ENCODE results near the gene PNRC2.
"Not testable (repeated sequence)": the region's sequence is repeated elsewhere in the genome, so short reads cannot be mapped to it uniquely, and the experiment has no call there.

Gene PNRC2

GRCh38 chr1:23957096-23957495, 2.5 kb upstream of the PNRC2 start:
- DNase-seq = peak; percentile 53

- not testable (repeated sequence) for DNase-seq
These were observed 1.4 kb upstream of the PNRC2 start for GRCh38 chr1:23958040-23958809.

DNA sequence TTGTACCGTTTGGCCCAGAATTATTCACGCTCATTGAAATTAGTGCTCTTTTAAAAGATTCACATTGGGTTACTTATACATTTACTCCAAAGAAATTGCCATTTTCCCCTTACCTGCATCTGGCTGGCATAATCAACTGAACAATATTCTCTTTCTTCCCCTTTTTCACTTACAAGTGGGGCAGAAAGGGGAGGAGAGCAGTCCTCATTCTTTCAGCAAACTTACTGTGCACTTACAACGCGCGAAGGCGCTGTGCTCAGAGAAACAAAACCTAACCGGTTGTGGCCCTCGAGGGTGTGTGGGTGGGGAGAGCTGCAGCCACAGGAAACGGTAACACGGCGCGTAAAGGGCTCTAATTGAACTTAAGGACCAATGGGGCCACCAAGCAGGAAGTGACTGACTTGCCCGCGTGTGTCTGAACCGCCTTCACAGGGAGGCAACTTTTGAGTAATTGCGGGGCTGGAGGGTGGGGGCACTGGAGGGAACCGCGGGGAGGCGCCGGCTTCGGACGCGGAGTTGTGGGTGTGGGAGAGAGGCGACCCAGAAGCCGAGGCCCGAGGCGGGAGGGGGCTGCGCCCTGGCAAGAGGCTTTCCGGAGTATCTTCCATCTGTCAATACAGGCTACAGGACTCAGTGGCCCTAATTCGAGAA, 693 bp upstream of the PNRC2 start:
- DNase-seq = peak; percentile 93

- peak; percentile 76 for DNase-seq
These were observed 828 bp downstream of the PNRC2 start for GRCh38 chr1:23960291-23961020.

DNA sequence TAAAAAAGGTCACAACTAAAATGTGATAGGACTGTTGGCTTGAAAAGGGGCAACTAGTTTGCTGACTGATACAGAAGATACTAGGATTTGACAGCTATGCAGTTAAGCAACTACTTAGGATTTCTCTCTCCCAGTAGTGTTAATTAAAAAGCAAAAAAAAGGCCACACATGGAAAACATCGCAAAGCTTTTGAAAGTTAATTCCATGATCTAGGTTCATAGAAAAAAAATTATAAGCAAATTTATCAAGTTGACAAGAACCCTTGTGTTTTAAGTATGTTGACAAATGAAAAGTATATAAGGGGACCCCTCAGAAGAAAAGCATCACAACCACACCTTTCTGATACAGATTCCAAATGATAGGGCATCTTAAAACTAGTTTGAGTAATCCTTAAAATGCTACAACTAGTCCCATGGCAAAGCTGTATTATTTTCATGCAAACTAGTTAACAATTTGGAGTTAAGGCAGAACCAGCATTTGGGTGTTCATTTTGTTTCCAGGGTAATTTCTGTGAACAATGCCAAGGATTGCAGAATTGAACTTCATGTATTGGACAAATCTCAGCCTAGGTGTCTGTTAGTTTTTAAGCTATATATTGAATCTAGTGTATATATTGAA, 4.1 kb downstream of the PNRC2 start:
- DNase-seq = no peak

DNA sequence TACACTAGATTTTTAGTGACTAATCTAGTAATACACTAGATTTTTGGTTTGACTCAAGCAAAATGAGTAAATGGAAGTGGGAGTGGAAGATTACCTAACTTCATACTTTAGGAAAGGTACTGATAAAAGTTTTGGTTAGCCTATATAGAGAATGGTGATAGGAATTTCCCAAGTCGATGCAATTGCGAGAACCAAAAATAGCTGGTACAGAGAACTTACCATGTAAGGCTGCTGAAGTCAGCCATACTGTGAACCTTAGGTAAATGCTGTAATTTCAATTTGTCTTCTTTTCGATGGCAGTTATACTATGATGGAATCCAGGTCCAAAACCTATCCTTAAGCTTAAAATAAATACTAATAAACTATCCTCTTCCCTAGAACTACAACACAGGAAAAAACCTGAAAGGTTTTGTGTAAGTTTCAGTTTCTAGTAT, 4.6 kb downstream of the PNRC2 start:
- no peak for DNase-seq

DNA sequence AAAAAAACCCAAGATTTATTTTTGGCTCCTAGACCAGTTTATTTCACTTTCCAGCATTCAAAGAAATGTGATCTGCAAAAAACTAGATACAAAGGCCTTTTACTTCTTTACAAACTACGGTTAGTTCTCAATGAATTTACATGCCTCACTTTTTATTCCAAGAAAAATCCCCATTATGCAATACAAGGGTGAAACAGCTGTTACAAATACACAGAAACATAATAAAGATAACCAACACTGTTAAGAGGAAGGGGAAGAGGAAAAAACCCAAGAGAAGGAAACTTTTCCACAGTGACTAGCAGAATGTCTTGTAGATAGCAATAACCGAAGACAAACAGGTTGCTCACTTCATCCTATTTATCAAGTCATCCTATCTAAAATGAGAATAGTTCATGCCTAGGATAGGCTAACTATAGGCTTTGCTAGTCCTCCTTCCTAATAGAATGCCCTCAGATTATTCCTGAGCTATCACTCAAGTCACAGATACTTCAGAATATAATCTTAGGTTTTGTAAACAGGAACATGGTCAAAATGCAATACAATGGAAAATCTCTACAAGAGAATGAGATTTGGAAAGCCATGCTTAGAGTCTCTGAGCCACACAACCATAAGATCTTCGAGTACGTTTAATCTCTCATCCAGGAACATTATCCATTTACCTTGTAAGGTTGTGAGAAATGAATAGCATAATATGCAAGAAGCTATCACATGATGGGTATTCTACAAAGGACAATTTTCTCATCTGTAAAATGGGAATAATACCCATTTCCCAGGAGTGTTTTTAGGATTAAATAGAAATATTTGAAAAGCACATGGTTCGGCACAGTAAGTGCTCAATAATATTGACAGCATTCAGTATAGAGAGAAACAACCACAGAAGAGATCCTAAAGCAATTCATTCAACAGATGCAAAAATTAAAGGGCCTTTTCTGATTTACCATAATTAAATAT, 5.4 kb downstream of the PNRC2 start:
- DNase-seq = peak; percentile 16

GRCh38 chr1:23966973-23967493, 7.4 kb downstream of the PNRC2 start:
- DNase-seq = no peak

DNA sequence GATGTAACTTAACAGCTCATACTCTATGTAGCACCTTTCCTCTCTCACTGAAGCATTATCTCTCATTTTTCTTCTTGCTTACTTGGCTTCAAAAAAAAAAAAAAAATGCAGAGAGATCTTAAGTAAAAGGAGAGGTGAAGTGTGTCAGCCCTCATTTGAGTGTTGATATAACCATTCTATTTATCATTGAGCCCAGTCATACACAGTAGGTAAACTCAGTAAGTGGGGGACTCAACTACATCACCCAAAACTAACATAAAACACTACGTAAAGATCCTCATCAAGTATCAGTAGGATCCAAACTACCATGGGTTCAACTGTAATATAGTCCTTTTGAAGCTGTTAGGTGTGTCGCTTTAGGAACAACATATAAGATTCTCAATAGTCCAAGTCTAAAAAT, 8.2 kb downstream of the PNRC2 start:
- DNase-seq = no peak

DNA sequence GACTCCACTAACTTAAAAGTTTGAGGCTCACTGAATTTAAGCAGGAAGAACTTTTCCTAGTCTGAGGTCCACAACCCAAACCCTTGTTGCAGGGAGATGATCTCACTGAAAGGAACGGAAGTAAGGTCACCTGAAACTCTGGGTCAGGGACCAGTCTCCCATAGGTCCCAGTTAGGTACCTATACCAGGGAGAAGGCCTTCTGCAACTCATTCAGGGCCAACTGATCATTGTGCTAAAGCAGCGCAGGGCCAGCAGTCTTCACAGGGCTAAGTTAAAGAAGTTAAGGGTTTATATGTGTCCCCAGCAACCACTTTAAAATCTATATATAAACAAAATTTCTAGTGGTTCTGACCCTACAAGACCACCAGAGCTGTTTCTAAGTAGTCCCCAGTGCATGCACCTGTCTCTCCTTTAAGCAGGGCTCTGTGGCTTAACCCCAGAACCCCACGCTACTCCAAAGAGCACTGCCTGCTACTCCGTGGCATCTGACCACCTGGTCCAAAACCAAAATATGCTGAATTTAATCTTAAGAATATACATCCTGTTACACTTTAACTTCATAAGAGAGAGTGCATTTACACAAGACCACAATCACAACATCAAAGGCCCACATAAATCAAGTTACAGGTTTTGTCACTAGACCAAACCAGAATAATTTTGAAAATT, 17.7 kb downstream of the PNRC2 start:
- DNase-seq = no peak

DNA sequence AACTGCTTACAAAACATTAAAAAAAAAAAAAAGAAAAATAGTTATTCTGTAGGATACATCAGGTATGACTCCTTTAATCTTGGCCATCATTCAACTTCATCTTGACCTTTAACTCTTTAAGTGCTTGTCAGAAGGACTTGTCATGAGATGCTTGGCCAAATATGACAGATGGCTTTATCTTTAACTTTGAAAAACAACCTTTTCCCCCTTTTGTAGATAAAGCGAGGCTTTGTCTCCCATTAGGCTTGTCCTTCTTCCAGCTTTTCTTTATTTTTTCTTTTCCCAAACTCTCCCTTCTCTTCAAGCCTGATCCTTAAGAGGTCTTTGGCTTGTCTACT, 18.2 kb downstream of the PNRC2 start:
- no peak for DNase-seq

GRCh38 chr1:23978805-23979204, 19.2 kb downstream of the PNRC2 start:
- no peak for DNase-seq

DNA sequence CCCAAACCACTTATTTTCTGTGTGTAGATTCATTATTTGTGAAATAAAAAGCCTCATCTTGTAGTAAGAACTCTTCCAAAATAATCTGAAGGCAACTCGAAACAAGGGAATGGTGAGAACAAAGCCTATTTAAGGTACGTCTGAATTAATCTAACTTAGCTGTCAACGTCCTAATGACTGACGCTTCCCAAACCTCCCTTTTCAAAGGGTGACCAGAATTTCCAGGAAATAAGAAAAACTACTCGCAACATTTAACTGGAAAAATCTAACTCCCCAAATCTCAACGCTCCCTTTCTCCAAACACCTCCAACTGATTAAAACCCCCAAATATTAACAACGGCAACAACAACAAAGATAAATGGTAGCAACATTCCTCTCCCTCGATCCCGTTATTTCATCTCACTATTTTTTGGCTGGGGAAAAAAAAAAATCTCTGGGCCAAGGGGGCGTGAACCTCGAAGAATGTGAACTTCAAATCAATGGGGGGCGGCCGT, 19.8 kb downstream of the PNRC2 start:
- DNase-seq = no peak

GRCh38 chr1:23979881-23980727, 20.5 kb downstream of the PNRC2 start, which contains the start of gene SRSF10:
SRSF10 (minus strand) TSS chr1:23980327; CDS start chr1:23980255, 72 bp downstream.
- peak; percentile 99 for DNase-seq

- no peak for DNase-seq
These were observed 21.1 kb downstream of the PNRC2 start for GRCh38 chr1:23980728-23981070.

DNA sequence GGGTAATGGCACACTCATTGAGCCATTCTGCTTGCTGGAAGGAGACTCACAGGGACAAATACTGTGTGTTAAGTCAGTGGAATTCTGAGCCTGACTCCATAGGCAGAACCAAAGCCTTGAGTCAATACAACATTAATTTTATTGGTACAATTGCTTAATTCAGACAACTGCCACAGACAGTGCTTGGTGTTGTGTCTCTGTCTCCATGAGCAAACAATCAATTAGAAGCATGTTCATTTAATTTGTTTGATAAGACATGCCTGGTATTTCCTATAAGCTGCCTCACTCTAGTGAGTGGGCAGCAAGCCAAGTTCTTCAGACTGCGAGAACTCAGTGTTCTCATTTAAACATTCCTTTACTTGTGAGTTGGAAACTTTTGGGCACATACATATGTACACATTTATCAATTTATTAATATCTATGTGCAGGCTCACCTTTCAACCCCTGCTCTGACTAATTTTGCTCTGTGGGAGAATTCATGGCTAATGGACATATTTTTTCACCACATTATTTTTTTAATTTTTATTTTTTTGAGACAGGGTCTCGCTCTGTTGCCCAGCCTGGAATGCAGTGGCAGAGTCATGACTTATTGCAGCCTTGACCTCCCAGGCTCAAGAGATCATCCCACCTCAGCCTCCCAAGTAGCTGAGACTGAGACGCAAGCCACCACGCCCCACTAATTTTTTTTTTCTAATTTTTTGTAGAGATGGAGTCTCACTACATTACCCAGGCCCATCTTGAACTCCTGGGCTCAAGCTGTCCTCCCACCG, 25.0 kb downstream of the PNRC2 start:
- DNase-seq = no peak

DNA sequence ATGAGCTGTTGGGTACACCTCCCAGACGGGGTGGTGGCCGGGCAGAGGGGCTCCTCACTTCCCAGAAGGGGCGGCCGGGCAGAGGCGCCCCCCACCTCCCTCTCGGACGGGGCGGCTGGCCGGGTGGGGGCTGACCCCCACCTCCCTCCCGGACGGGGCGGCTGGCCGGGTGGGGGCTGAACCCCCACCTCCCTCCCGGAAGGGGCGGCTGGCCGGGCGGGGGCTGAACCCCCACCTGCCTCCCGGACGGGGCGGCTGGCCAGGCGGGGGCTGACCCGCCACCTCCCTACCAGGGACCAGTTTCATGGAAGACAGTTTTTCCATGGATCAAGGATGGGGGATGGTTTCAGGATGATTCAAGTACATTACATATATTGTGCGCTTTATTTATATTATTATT, 27.4 kb downstream of the PNRC2 start:
- not testable (repeated sequence) for DNase-seq

DNA sequence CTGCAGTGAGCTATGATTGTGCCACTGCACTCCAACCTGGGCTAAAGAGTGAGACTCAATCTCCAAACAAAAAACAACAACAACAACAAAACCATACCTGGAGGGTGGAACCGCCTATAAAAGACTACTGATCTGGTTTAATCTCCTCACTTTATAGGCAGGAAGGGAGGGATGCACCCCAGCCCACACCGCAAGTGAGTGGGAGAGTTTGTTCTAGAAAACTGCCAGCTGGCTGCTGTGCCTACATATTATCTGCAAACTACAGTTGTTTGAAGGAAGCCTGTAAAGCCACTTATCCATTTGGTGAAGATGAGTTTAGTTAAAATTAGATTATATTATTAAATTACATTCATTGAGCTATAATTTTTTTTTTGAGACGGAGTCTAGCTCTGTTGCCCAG, 29.6 kb downstream of the PNRC2 start:
- DNase-seq = no peak

GRCh38 chr1:23992011-23992410, 32.4 kb downstream of the PNRC2 start:
- DNase-seq = not testable (repeated sequence)

- no peak for DNase-seq
These were observed 35.8 kb downstream of the PNRC2 start for GRCh38 chr1:23995431-23995837.
